ENCODE measurements around the gene ZNF217. TPM values are rescaled to one million over a fixed set of nuclear protein-coding genes. Genes with fewer than 3 reads are reported as not detected.
"Not testable (repeated sequence)": the region's sequence is repeated elsewhere in the genome, so short reads cannot be mapped to it uniquely, and the experiment has no call there.

Gene ZNF217
- total RNA-seq = 83.5 and 87.7 TPM in 2 replicates

DNA sequence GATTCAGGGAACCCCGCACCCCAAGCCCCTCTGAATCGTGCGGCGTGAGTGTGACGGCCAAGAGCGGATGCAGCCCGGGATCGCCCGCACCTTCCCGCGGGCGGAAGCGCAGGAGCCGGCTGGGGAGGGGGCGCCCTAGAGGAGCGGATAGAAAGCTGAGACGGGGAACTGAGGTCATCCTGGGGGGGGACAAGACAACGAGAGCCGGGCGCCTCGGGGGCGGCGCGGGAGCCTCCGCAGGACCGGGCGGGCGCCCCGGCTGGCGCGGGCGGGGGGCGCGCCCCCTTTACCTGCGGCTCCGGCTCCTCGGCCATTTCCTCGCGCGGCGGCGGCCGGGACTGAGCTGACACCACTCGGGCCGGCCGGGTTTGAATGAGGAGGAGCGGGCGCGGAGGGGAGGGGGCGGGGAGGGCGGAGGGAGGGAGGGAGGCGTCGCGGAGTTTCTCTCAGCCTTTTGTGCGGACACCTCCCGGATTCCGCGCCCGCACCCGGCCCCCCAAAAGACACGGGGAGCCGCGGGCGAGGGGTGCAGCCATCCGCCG, at the start of gene ZNF217:
Gene ZNF217 (minus strand): TSS at position 374 of the 542 bp plus-strand sequence. CDS start 11,013 bp downstream, outside the sequence.
- intact Hi-C loops (cut with micrococcal nuclease) = loop anchor here (1.0 to 10.0 kb wide), 5 partner anchors 11 to 611 kb away; partner anchors contain the start of gene PFDN4

GRCh38 chr20:53643031-53643832, 49.6 kb upstream of the ZNF217 start:
- intact Hi-C loops (cut with micrococcal nuclease) = loop anchor here (1.0 to 5.0 kb wide), 9 partner anchors 9 to 274 kb away; no protein-coding TSS in a partner anchor

GRCh38 chr20:53642196-53643030, 48.8 kb upstream of the ZNF217 start:
- intact Hi-C loops (cut with micrococcal nuclease) = loop anchor here (1.0 to 5.0 kb wide), 11 partner anchors 10 to 275 kb away; no protein-coding TSS in a partner anchor

GRCh38 chr20:53639647-53640440, 46.2 kb upstream of the ZNF217 start:
- intact Hi-C loops (cut with micrococcal nuclease) = loop anchor here (5.0 kb wide), 1 partner anchor 277 kb away; no protein-coding TSS in a partner anchor

- intact Hi-C loops (cut with micrococcal nuclease) = no loop called here
Observed at GRCh38 chr20:53639128-53639527, 45.5 kb upstream of the ZNF217 start.

DNA sequence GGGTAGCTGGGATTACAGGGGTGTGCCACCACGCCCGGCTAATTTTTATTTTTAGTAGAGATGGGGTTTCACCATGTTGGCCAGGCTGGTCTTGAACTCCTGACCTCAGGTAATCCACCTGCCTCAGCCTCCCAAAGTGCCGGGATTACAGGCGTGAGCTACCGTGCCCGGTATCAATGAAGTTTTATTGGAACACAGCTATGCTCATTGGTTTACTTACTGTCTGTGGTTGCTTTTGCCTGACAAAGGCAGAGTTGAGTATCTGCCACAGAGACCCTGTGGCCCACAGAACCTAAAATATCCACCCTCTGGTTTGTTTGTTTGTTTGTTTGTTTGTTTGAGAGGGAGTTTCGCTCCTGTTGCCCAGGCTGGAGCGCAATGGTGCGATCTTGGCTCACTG, 43.7 kb upstream of the ZNF217 start:
- intact Hi-C loops (cut with micrococcal nuclease) = not testable (repeated sequence)

DNA sequence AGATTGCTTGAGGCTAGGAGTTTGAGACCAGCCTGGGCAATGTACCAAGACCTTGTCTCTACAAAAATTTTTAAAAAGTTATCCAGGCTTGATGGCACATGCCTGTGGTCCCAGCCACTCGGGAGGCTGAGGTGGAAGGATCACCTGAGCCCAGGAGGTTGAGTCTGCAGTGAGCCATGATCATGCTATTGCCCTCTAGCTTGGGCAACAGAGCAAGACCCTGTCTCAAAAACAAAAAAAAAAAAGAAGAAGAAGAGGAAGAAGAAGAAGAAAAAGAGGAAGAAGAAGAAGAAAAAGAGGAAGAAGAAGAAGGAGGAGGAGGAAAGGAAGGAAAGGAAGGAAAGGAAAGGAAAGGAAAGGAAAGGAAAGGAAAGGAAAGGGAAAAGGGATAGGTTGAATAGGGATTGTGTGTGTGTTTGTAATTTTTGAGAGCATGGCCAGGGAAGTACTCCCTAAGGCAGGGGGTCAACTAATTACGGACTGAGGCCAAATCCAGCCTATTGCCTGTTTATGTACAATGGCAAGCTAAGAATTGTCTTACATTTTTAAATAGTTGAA, 43.0 kb upstream of the ZNF217 start:
- intact Hi-C loops (cut with micrococcal nuclease) = no loop called here

- intact Hi-C loops (cut with micrococcal nuclease) = no loop called here
Observed at GRCh38 chr20:53635221-53635620, 41.6 kb upstream of the ZNF217 start.

DNA sequence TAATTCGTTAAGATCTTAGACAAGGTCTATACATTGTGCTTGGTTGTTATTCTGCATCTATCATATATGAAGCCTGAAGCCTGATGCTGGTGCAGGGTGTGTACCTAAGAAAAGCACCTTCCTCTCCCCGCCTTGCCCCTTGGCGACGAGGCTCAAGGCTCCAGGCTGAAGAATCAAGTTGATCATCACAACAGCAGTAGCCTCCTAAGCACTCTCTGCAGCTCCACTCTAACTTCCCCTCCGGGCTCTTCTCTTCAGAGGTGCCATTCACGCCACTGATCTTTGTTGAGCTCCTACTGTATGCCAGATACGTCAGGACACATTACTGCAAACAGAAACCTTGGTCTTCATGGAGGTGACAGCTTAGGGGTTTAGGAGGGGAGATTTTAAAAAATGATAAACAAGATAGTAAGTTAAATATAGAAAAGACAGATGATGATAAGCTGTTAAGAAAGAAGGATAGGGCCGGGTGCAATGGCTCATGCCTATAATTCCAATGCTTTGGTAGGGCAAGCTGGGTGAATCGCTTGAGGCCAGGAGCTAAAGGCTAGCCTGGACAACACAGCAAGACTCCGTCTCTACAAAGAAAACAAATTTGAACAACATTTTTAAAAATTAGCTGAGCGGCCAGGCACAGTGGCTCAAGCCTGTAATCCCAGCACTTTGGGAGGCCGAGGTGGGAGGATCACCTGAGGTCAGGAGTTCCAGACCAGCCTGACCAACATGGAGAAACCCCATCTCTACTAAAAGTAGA, 38.4 kb upstream of the ZNF217 start:
- intact Hi-C loops (cut with micrococcal nuclease) = no loop called here

- intact Hi-C loops (cut with micrococcal nuclease) = no loop called here
Observed at GRCh38 chr20:53629436-53629835, 35.8 kb upstream of the ZNF217 start.

DNA sequence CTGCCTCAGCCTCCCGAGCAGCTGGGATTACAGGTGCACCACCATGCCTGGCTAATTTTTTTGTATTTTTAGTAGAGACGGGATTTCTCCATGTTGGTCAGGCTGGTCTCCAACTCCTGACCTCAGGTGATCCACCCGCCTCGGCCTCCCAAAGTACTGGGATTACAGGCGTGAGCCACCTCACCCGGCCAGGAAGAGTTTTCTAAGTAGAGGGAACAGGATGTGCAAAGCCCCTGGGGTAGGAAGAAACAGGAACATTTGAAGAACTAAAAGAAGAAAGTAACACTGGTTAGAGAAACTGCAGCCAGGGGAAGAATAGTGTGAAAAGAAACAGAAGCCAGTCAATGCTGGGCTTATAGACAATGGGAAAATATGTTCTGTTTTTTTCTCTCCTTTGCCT, 35.1 kb upstream of the ZNF217 start:
- intact Hi-C loops (cut with micrococcal nuclease) = not testable (repeated sequence)

DNA sequence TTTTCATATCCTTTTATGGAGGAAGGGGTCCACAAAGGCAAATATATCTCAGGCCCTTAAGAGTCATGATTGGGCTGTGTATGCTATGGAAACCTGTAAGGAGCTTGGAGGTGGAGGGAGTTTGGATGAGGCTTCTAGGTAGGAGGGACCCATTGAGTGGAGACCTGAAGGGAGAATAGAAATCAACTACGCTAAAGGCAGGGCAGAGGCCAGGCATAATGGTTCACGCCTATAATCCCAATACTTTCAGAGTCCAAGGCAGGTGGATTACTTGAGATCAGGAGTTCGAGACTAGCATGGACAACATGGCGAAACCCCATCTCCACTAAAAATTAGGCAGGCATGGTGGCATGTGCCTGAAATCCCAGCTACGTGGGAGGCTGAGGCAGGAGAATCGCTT, 34.4 kb upstream of the ZNF217 start:
- intact Hi-C loops (cut with micrococcal nuclease) = no loop called here

GRCh38 chr20:53627001-53627400, 33.4 kb upstream of the ZNF217 start:
- intact Hi-C loops (cut with micrococcal nuclease) = not testable (repeated sequence)

GRCh38 chr20:53626584-53626983, 32.9 kb upstream of the ZNF217 start:
- intact Hi-C loops (cut with micrococcal nuclease) = no loop called here

GRCh38 chr20:53625311-53626129, 31.9 kb upstream of the ZNF217 start:
- intact Hi-C loops (cut with micrococcal nuclease) = no loop called here

- intact Hi-C loops (cut with micrococcal nuclease) = loop anchor here (5.0 kb wide), 2 partner anchors 37 to 43 kb away; no protein-coding TSS in a partner anchor
Observed at GRCh38 chr20:53624927-53625250, 31.2 kb upstream of the ZNF217 start.

GRCh38 chr20:53623454-53624211, 30.0 kb upstream of the ZNF217 start:
- intact Hi-C loops (cut with micrococcal nuclease) = loop anchor here (1.0 to 5.0 kb wide), 6 partner anchors 14 to 246 kb away; no protein-coding TSS in a partner anchor

- intact Hi-C loops (cut with micrococcal nuclease) = loop anchor here (1.0 to 5.0 kb wide), 6 partner anchors 14 to 246 kb away; no protein-coding TSS in a partner anchor
Observed at GRCh38 chr20:53623134-53623453, 29.5 kb upstream of the ZNF217 start.

All from T-helper 2 cell treated with Interferon-gamma antibody and Interleukin-4, amounts not matched to agents 100 ng/mL and 5 ng/mL, for 36 hours (primary cell).